ENCODE data around the gene FAM234A. TPM values are rescaled to one million over a fixed set of nuclear protein-coding genes. Genes with fewer than 3 reads are reported as not detected.

FAM234A gene
- total and polyA plus RNA-seq, 2 donors (not counting 3 experiments of a cell fraction or from before 2014, with no cell fraction given) = 70.4 to 89.4 TPM

- CTCF ChIA-PET = no interaction called here
- no peak for TF ChIP-seq EZH2 (IDR thresholded peaks at IDR 0.05; ENCODE audit: borderline replicate concordance, low read depth, low read length, severe bottlenecking)
- TF ChIP-seq JUN (IDR thresholded peaks at IDR 0.05; ENCODE audit: borderline replicate concordance, insufficient read depth, insufficient read length, low read depth) = no peak
- no peak for TF ChIP-seq GATA2 (IDR thresholded peaks at IDR 0.05; ENCODE audit: insufficient read depth, insufficient read length, low read depth, low read length)
- no peak for TF ChIP-seq MYC (IDR thresholded peaks at IDR 0.05; ENCODE audit: low read depth, low read length)
- TF ChIP-seq POLR2AphosphoS5 (IDR thresholded peaks at IDR 0.05; ENCODE audit: insufficient read depth, low read depth, low read length) = no peak
- no peak for TF ChIP-seq POLR2A (IDR thresholded peaks at IDR 0.05; ENCODE audit: low read depth, low read length)
- no peak for TF ChIP-seq CTCF (IDR thresholded peaks at IDR 0.05; ENCODE audit: extremely low read depth in 1 of 2, insufficient read depth in 1 of 2, low read depth in 1 of 2, low read length in 2 of 2)
- no peak for TF ChIP-seq MAX (IDR thresholded peaks at IDR 0.05; ENCODE audit: insufficient read depth, insufficient read length)
- no peak for TF ChIP-seq FOS (IDR thresholded peaks at IDR 0.05; ENCODE audit: borderline replicate concordance, insufficient read depth, low read length)
Observed at GRCh38 chr16:270381-271255, 36.0 kb downstream of the FAM234A start.

More at GRCh38 chr16:270381-271255, 36.0 kb downstream of the FAM234A start:
- Histone ChIP-seq H3K27ac (ENCODE audit: insufficient read depth, low read depth, low read length) (no peak overlapping the region), H3K9me1 (replicated peaks; ENCODE audit: control insufficient read depth, extremely low read depth, insufficient read depth, low read length) (no peaks in the 10 kb centered on the region), H3K27me3 (ENCODE audit: control insufficient read depth in 2 of 2, insufficient read depth in 2 of 2, low read length in 2 of 2) (no peaks in the 10 kb centered on the region), H4K20me1 (replicated peaks; ENCODE audit: control insufficient read depth, extremely low read depth, insufficient read depth, low read length) (no peaks in the 10 kb centered on the region), H3K9ac (replicated peaks; ENCODE audit: extremely low read depth, insufficient read depth, low read length) (no peak overlapping the region), H2AFZ (ENCODE audit: low read depth, low read length) (no peak overlapping the region), H3K4me1 (ENCODE audit: control insufficient read depth, extremely low read depth, insufficient read depth, low read length) (peaks cover 3% of the 10 kb centered on the region), H3K36me3 (ENCODE audit: control insufficient read depth in 2 of 2, extremely low read depth in 1 of 2, insufficient read depth in 2 of 2, low read length in 2 of 2) (no peaks in the 10 kb centered on the region), H3K9me3 (replicated peaks; ENCODE audit: control insufficient read depth, insufficient read depth, low read length) (no peaks in the 10 kb centered on the region), H3K79me2 (ENCODE audit: control insufficient read depth, insufficient read depth, low read length) (no peaks in the 10 kb centered on the region), H3K4me3 (replicated peaks in 1 of 3; ENCODE audit: insufficient read depth in 1 of 3, low read depth in 1 of 3, low read length in 3 of 3) (no peak overlapping the region), H3K4me2 (ENCODE audit: insufficient read depth, low read length) (no peak overlapping the region)
- DNase-seq (ENCODE audit: low read depth, low spot score) (no peak), FAIRE-seq (no peak)
- no TSS peak for BruUV-seq (replicated peaks)
- dilution Hi-C loops (cut with MboI; ENCODE audit: extremely low pct_ligation_motif_present, low sequenced_read_pairs) = no loop called here
- intact Hi-C loops (cut with micrococcal nuclease) = no loop called here
- POLR2A ChIA-PET = no interaction called here

Data from endothelial cell of umbilical vein (primary cell).